K562 (cell line): ENCODE results near the gene FOXA3. TPM values are rescaled to one million over a fixed set of nuclear protein-coding genes. Genes with fewer than 3 reads are reported as not detected.

ENCODE experiments used
- CEBPZ ChIP-seq: fragments of 150-350 bp; IDR thresholded peaks from 2 replicates; pipeline ENCODE4 v1.6.1; 2014; ENCODE audit warnings: low read depth, mild to moderate bottlenecking, low read length, borderline replicate concordance
- EHMT2 ChIP-seq: fragments of 450-650 bp; IDR thresholded peaks from 2 replicates; pipeline ENCODE4 v1.6.1; 2018; ENCODE audit warnings: antibody characterized with exemption
- FOXP1 ChIP-seq: sonication (generic); formaldehyde crosslinking; IDR thresholded peaks from 2 replicates; pipeline ENCODE4 v1.8.0; 2022; ENCODE audit warnings: mild to moderate bottlenecking, missing genetic modification reagents
- GTF2F1 ChIP-seq: IDR thresholded peaks from 2 replicates; pipeline ENCODE4 v1.6.1; 2011; ENCODE audit warnings: low read depth, low read length, improper control_type of control experiment
- NELFE ChIP-seq: IDR thresholded peaks from 2 replicates; pipeline ENCODE4 v1.6.1; 2011; ENCODE audit warnings: mild to moderate bottlenecking; ENCODE audit not compliant: insufficient read depth, insufficient read length
- NRF1 ChIP-seq, 2 experiments: fragments of 450-650 bp; IDR thresholded peaks in 1 of 2; conservative IDR thresholded peaks in 1 of 2; 2 replicates each; pipeline ENCODE4 v1.6.1; 2014; ENCODE audit warnings: mild to moderate bottlenecking in 2 of 2
- POLR2AphosphoS2 ChIP-seq: IDR thresholded peaks from 2 replicates; pipeline ENCODE4 v1.6.1; 2012; ENCODE audit warnings: low read length, improper control_type of control experiment
- PTRF ChIP-seq: fragments of 450-650 bp; IDR thresholded peaks from 2 replicates; pipeline ENCODE4 v1.6.1; 2016; ENCODE audit warnings: mild to moderate bottlenecking, missing genetic modification characterization, missing compliant biosample characterization
- PTTG1 ChIP-seq: fragments of 450-650 bp; IDR thresholded peaks from 2 replicates; pipeline ENCODE4 v1.6.1; 2016; ENCODE audit warnings: low read depth, mild to moderate bottlenecking, missing genetic modification characterization, missing compliant biosample characterization
- RBM25 ChIP-seq: fragments of 200-400 bp; formaldehyde crosslinking; IDR thresholded peaks from 2 replicates; pipeline ENCODE4 v1.6.1; 2018; ENCODE audit warnings: low read length, low read depth, moderate library complexity; ENCODE audit not compliant: severe bottlenecking
- RHOXF2B ChIP-seq: fragments of 250-450 bp; sonication (Bioruptor Pico); conservative IDR thresholded peaks from 2 replicates; pipeline ENCODE4 v1.5.1; 2021
- SFPQ ChIP-seq: fragments of 200-400 bp; formaldehyde crosslinking; IDR thresholded peaks from 2 replicates; pipeline ENCODE4 v1.6.1; 2017; ENCODE audit warnings: mild to moderate bottlenecking, low read depth, low read length, moderate library complexity
- SIN3A ChIP-seq, 2 experiments: fragments of 150-350 bp in 1 of 2; IDR thresholded peaks; 2 replicates each; pipeline ENCODE4 v1.6.1; 2011 to 2016; ENCODE audit warnings: borderline replicate concordance in 2 of 2, low read depth in 2 of 2, low read length in 2 of 2, mild to moderate bottlenecking in 2 of 2, moderate library complexity in 2 of 2; ENCODE audit not compliant: control insufficient read depth in 1 of 2
- SRSF1 ChIP-seq: fragments of 200-400 bp; formaldehyde crosslinking; IDR thresholded peaks from 2 replicates; pipeline ENCODE4 v1.6.1; 2017; ENCODE audit warnings: mild to moderate bottlenecking, low read depth, low read length, moderate library complexity
- TFAM ChIP-seq: fragments of 250-450 bp; sonication (Bioruptor Pico); conservative IDR thresholded peaks from 2 replicates; pipeline ENCODE4 v1.5.0; 2021; ENCODE audit warnings: mild to moderate bottlenecking, moderate library complexity
- TRIM24 ChIP-seq, 2 experiments: fragments of 450-650 bp; IDR thresholded peaks; 2 replicates each; pipeline ENCODE4 v1.6.1; 2016
- ZBTB5 ChIP-seq: fragments of 450-650 bp; IDR thresholded peaks from 2 replicates; pipeline ENCODE4 v1.6.1; 2017; ENCODE audit warnings: antibody characterized with exemption
- ZNF140 ChIP-seq: fragments of 250-450 bp; sonication (Bioruptor Pico); IDR thresholded peaks from 2 replicates; pipeline ENCODE4 v1.8.0; 2021; ENCODE audit warnings: moderate library complexity, mild to moderate bottlenecking, inconsistent platforms
- ZNF253 ChIP-seq: fragments of 250-450 bp; sonication (Bioruptor Pico); conservative IDR thresholded peaks from 2 replicates; pipeline ENCODE4 v1.6.1; 2021; ENCODE audit warnings: mild to moderate bottlenecking
- ZNF695 ChIP-seq: fragments of 450-650 bp; formaldehyde crosslinking; IDR thresholded peaks from 2 replicates; pipeline ENCODE4 v1.4.0; 2020; ENCODE audit warnings: mild to moderate bottlenecking, moderate library complexity
- polyA plus RNA-seq, 8 experiments: library from polyadenylated mRNA; depleted of rRNA in 4 of 8; stranded (reverse) in 5 of 8; unstranded in 3 of 8; fragments of >200 nt; fragmentation: Nextera tagmentation in 2 of 8; fragmentation: Illumina TruSeq in 1 of 8; extraction: Ambion mirVana in 2 of 8; extraction: Trizol in 1 of 8; gene quantifications; 2 replicates each; pipeline versions ENCODE4 v1.2.1 to v1.2.3, GENCODE V29; 2011 to 2014; ENCODE audit warnings: inconsistent platforms in 1 of 8, missing spikeins in 1 of 8
- total RNA-seq, 7 experiments: library from RNA; depleted of rRNA in 6 of 7; stranded (reverse); fragments of >200 nt in 6 of 7; fragmentation: Illumina TruSeq in 2 of 7; extraction: Trizol in 2 of 7; gene quantifications; 2 replicates each; pipeline versions ENCODE4 v1.2.1 to v1.2.3, GENCODE V29; 2011 to 2021; ENCODE audit warnings: low replicate concordance in 1 of 7

FOXA3 gene
- total and polyA plus RNA-seq, 9 of the 15 experiments (the other 6 are each of a cell fraction or from before 2014, with no cell fraction given), result 1.3 to 15.5 (median 4.7) TPM

DNA sequence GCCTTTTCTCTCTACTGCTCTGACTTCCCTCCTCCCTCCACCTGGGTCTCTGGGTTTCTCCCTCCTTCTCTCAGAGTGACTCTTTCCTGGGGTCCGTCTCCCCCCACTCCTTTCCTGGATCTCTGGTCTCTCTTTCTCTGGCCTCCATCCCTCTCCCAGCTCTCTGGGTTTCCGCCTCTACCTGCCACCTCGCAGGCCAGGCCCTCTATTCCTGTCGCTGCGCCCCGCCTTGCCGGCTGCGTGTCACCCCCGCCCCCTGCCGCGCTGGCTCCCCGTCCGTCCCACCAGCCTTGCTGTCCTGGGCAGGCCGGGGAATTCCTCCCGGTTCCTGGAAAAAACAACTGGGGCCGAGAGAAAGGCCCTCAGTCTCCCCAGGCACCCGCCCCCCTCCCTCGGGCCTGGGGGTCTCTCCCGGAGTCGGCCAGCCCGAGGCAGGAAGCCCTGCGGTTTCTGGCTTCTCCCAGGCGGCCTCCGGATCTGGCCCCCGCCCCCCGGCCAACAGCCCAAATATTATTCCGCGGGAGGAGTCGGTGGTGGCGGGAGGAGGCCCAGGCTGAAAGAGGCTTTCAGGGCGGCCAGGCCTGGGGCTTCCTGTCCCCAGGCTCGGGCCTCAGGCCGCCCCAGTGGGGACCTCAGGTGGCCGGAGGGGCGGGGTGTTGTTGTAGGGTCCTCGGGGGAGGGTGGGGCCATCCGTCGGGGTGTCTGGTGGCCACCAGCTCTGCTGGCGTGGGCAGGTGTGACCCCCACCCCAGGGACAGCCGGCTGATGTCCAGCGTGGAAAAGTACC is 12.5 kb downstream of the FOXA3 start (continued):
- TF ChIP-seq TRIM24 (IDR thresholded peaks at IDR 0.05) (0 out of 4 replicates have a peak, but pooled peaks of 1 of the 2 experiments have one; percentile 47), ZNF253 (no peak), SIN3A (IDR thresholded peaks at IDR 0.05; ENCODE audit: borderline replicate concordance in 2 of 2, control insufficient read depth in 1 of 2, low read depth in 2 of 2, low read length in 2 of 2) (no peak), ZNF695 (CRISPR knock-in tag) (no peak), FOXP1 (CRISPR knock-in tag) (no peak), PTTG1 (tag) (no peak), RHOXF2B (no peak), NRF1 (conservative IDR thresholded peaks at IDR 0.05 in 1 of 2, IDR thresholded peaks at IDR 0.05 in 1 of 2) (peak in 1 of 2 experiments; percentile 58; a peak in 3 of 4 replicates), GTF2F1 (no peak), SRSF1 (no peak), PTRF (tag) (no peak), ZBTB5 (no peak), RBM25 (no peak), TFAM (CRISPR knock-in tag) (no peak), SFPQ (no peak), CEBPZ (no peak), ZNF140 (no peak), POLR2AphosphoS2 (no peak), NELFE (no peak), EHMT2 (no peak)
